ENCODE measurements around the gene FAP.
A peak's percentile ranks its signal among the peaks of the same experiment; 100 is the strongest.

FAP gene

DNA sequence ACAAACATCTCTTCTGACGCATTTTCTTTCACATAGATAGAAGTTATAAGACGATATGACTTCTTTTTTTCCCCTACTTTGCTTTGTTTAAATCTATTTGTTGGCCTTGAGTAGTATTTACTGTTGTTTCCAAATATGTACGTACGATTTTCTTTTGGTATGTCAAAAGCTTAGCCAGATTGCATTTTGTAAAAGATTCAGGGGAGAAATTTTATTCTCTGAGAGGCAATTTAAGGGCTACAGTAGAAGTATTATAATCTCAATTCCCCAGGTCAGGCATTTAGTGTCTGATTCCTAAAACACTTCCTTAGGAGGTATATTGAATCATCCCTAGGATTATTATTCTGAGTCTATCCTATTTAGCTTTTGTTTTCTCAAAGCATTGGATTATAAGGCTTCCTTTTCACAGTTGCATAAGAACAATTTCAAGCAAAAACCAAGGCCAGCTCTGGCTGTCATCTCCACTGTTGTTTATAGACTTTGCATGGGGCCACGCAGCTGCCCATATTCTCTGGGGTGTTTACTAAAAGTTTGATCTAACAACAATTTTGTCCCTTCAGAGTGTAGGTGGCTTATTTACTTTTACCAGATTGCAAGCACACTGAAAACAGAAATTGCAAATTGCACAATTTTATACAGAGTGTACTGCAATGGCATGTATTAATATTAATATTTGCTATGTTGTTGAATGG lies 57.6 kb downstream of the FAP start:
- no peak for DNase-seq

DNA sequence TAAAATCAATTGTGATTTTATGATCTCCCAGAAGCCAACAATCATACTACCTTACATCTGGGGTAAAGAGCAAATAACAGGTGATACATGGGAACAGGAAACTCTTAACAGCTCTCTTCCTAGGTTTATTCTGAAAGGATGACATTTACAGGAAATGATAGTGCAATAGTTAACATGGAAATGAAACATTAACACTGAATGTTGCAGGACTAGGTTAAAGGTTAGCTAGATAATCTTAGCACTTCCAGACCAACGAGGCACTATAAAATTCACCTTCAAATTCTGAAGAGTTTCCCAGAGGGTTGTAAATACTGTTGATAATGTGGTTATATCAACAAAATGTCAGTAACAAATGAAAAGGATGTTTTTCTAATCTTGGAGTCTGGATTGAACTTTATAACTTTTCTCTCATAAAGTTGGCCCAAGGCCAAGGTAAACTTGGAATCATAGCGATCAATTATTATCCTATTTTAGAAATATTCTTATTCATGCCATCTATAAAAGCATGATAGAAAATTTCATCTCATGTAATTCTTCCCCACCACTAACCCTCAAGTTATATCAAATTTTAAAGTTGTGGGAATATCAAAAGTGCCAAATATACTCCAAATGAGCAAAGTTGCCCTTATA lies 58.3 kb downstream of the FAP start:
- DNase-seq: no peak

DNA sequence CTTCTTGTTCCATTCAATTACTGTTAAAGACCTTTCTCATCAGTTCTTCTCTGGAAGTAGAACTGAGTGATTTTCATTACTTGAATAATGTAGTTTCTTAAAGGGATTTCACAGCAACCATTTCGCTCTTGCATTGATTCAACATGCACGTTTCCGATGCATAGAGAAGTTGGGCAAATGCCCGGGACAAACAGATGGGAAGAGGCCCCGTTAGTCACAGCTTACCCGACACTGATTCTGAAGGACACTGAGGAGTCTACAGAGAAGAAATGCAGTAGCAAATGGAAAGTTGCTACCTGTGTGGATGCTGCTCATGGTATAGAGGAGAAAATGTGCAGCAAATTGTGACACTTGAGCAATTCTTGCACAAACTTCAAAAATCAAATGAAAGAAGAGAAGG lies 58.9 kb downstream of the FAP start:
- no peak for DNase-seq

DNA sequence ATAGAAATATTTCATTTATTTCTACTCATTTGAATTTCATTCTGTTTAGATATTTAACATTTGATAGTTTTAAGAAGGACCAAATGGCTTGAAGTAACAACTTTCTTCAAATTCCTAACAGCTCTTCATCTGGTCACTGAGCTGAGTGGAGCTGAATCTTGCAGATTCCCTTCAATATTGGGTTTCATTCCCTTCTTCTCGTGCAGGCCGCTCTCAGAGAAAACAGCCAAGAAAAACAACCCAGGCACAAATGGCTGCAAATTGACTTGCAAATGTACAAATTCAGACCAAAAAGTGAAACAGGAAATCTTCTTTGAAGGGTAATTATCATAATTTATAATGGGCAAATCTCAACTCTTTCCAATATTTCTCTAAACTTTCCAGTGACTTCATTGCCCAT lies 60.9 kb downstream of the FAP start:
- DNase-seq: no peak

DNA sequence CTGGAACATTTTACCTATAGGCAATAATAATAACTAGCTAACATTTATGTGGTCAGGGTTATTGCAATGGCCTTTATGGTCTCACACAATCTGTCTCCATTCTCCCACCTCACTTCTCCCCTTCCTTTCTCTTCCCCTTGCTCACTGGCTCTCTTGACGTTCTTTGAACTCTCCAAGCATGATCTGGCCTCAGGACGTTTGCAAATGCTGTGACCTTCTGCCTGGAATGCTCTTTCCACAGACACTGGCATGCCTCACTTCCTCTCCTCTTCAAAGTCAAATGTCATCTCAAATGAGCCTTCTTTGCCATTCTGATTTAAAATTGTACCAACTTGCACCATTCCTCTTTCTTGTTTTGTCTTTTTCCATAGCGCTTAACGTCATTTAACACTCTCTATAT lies 65.9 kb downstream of the FAP start:
- DNase-seq: no peak

DNA sequence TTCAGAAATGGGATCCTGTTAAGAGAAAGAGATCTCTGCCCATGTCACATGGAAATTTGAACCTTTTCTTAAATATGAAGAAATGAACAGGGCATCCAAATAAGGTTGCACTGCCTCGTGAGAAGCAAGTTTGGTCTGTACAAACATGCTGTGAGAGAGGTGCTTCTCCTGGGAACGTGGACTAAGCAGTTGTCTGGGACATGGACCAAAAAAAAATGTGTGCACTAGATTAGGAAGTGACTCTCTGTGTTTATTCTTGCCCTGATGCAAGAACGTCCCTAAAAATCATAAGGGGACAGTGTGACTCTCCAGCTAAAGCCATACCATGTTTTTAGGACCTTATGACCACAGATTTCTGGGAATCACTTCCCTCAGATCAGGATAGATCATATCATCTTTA lies 67.5 kb downstream of the FAP start:
- no peak for DNase-seq

DNA sequence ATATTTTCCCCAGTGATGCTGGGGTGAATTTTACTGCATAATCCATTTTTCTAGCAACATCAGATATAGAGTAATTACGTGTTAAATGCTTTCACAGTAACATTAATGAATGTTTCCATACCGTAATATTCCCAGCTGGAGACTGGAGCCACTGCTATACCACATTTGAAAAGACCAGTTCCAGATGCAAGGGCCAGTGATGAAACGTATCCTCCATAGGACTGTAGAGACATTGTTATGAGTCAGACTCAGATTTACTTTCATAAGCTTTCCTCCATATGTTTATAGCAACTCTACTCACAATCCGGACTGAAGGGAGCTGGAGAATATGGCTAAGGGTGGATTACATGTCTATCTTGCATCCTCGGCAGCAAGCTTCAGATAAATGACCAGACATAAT lies 68.5 kb downstream of the FAP start:
- no peak for DNase-seq

DNA sequence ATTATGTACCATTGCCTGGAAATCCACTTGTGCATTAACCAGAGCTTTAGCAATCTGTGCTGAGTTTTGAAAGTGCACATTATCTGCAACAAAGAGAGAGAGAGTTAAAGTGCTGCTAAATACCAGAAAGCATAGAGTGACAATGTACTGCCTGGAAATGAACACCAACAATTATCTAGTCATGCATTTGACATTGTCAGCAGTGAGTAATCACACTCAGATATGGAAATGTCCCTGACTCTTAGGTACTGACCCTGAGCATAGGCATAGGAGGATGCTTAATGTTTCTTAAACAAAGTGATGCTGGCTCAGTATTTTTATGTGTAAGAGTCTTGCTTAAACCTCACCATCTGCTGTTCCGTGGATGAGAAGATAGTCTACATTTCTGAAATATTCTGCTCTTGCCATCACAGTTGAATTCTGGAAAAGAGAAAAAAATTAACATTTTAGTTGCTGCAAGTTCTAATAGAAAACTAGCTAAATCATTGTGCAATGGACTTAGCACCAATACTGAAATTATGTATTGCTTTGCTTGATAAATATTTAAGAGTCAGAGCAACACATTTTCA lies 70.4 kb downstream of the FAP start:
- DNase-seq: no peak

DNA sequence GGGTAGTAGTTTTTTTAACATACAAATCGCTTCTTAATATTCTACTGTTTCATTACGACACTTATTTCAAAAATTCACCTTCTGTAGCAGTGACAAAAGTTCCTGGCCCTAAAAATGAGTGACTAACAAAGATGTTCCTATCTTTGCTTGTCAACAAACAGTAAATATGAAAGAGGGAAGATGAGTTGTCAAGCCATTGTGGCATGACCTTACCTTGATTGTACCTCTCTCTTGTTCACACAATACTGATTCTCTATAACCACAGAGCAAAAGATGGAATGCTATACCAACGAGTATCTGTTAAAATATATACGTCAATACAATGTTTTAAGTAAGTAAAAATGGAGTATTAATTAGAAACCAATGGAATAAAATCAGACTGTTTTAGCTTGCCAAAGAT lies 76.5 kb downstream of the FAP start:
- DNase-seq: no peak

DNA sequence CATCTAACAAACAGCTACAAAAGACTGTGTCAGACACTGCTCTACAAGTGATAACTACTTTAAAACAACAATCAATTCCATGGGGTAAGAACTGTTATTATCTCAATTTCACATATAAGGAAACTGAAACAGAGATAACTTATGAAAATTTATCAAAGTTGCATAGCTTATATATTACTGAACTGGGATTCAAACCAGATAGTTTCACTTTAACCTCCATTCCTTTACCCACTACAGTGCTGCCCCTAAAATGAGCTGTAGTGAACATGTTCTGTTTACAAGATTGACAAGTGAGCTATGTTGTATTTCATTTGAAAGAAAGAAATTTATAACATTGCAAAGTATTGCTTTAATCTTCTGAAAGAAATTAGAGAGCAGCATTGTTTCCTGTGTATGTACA lies 77.1 kb downstream of the FAP start:
- no peak for DNase-seq

DNA sequence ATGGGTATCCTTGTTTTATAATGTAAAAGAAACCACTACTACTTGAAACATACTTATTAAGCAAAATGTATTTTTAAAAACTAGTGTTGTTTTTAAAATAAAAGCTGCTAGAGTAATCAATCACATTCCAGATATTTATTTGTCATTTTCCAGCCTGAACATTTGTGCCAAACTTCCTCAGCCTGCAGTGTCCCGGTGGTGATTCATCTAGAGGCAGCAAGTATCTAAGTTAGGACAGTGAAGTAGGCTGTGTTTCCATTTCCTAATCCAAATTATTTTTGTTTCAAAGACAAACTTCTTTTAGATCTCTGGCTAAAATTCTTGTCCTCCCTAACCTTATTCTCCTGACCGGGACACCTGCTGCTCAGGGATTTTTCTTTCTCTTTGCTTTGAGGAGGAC lies 78.4 kb downstream of the FAP start:
- DNase-seq: no peak

DNA sequence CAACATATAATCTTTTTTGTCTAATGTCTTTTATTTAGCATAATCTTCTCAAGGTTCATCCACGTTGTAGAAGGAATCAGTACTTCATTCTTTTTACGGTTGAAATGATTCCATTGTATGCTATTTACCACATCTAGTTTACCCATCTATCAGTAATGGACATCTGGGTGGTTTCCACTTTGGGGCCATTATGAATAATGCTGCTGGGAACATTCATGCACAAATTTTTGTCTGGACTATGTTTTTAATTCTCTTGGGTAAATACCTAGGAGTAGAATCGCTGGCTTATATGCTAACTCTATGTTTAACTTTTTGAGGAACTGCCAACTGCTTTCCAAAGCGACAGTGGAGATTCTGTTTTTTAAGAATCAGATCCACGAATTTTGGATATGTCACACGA lies 83.8 kb downstream of the FAP start:
- no peak for DNase-seq

DNA sequence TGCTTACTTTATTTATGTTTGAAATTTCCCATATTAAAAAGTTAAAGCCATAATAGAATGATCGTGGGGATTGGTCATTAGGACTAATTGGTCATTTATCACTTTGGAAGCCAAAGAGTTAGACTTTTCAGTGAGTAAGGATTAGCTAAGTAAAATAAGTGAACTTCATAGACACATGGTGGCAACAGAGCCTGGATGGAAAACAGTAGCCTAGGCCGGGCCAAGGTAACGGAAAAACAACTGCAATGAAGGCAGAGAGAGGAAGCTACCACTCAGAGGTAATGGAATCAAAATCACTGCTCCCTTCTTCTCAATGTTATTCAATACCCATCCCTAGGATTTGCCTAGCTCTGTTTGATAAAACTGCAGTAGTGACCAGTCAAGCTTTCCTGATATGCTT lies 87.1 kb downstream of the FAP start:
- DNase-seq: no peak

DNA sequence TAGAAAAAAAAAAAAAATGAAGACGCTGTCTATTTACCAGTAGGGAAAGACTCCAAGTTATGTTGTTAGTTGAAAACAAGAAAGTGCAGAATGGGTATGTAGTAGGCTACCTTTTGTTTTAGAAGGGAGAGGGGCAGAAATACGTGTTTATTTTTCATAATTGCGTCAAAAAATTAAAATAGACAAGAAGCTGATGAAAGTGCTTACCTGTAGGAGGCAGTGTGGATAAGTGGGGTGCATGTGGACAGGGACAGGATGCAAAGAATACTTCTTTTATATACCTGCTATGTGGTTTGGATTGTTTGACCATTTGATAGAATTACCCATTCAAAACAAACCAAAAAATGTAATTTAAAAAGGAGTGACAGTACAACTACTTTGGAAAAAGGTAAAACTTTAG lies 88.2 kb downstream of the FAP start:
- DNase-seq: no peak

DNA sequence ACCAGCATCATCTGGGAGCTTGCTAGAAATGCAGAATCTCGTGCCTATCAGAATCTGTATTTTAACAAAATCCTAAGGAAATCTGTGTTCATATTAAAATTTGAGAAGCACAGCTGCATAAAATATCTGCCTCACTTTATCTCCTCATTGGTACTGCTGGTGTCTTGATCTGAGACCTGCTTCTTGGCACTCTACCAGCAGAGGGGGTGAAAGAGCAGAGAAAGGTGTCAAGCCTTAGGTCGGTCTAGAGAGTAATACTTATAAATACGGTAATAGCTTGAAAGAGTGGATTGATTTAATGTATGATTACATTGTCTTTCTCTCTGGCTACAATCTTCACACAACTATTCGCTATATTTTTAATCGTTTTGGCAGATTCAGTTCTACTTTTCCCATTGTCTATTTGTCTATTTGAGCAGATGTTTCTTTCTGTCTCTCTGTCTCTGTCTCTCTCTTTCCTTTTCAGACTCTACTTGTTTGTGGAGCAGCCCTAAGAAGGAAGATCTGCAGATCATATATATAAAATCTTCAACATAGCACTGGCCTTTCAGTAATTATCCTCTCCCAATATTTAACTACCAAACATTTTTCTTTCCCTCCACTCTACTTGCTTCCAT lies 89.5 kb downstream of the FAP start:
- DNase-seq: peak; percentile 54

DNA sequence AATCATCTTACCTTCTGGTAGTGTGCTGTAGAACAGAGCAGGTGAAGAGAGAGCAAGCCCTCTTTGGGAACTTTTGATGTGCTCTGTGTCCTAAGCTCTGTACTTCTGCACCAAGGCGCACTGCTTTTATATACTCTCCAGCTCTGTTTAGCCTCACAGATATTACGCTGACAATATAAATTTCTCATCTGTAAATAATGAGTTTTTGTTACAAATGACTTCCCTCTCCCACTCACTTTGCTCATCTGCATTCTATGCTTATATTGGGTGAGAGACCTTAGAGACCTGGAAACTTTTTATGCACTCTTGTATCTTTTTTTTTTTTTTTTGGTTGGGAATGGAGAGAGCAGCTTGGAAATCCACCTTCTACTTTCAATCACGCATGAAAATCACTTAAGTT lies 91.1 kb downstream of the FAP start, which contains the start of gene GCG:
GCG (minus strand) TSS at position 101 of the 400 bp plus-strand sequence. CDS start 3,069 bp downstream, outside the sequence.
- DNase-seq: no peak

DNA sequence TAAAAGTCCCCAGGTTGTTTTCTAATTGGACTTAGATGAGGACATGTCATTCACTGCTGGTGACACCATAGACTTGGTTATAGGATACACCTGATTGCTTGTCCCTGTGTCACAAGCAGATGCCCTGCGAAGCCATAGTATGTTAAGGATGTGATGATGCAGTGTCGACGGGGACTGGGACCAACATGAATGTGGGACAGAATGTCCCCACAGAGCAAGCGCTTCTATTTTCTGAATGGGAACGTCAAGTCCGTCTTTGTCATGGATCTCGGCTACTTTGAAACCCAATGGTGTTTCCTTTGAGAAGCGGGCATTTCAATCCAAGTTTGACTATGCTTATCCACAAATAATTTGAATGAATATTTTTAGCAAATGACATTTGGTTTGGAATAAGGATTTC lies 93.3 kb downstream of the FAP start:
- DNase-seq: no peak

DNA sequence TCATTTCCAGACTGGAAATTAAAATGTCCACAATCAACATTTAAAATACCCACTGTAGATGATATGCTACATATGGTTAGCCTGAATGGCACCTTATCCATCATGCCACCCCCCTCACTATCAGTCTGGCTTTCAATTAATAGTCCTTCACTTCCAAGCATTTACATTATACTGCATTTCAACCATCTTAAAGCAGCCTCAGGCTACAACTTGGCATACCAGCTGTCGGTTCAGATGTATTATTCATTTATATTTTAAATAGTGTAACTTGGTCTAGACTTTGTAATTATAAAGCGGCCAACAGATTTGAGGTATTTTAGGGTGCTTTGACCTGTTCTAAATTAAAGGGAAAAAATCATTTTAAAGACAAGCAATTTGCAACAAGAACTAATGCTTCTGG lies 93.8 kb downstream of the FAP start:
- no peak for DNase-seq

DNA sequence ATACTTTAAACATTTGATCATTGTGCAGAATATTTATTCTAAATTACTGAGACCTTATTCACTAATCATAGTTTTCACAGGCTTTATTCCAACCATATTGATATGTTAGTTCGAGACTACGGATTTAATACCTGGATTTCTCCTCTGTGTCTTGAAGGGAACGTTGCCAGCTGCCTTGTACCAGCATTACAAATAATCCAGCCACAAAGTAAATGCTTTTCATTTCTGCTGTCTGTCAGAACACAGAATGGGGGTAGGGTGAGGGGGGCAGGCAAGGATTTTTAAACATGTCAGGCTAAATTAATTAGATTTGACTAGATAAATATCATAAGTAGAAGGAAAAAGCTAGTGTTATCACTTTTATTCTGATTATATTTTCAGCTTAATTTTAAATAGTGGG lies 94.3 kb downstream of the FAP start:
- no peak for DNase-seq

DNA sequence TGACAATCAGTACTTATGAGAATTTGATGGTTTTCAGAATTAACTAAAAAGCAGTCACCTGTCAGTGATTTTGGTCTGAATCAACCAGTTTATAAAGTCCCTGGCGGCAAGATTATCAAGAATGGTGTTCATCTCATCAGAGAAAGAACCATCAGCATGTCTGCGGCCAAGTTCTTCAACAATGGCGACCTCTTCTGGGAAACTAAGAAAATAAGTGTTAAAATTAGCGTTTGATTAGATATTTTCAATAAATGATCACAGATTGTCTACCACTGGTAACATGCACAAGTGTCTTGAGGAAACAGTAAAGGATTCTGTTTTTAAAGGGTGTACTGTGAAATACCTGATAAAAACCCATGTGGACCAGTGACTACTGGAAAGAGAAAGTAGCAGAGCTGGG lies 99.3 kb downstream of the FAP start:
- no peak for DNase-seq

DNA sequence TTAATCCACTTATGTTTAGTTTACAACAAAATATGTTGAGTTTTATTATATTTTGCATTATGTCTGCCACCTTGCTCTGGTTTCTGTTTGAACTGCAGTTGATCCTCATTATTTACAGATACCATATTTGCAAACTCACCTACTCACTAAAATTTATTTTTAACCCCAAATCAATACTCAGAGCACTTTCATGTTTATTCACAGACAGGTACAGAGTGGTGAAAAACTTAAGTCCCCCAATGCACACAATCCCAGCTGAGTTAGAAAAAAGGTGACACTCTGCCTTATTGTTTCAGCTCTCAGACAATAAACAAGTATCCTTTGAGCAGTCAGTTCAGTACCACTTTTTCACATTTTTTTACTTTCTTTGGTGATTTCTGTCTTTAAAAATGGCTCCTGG lies 104.9 kb downstream of the FAP start:
- DNase-seq: no peak

DNA sequence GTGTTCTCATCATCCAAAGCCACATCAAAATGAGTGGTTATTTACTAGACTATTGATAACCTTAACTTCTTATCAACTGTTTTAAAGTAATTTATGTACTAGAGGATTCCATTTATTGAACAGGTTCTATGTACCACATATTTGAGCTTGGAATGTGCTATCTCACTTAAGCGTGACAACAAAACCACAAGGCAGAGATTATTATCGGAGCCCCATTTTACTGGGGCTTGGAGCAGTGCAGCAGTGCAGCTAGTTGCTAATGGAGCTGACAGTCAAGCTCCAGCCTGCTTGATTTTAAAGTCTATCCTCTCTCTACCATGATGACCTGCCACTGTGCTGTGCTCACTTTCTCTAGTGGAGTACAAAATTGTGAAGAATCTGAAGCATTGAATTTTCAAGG lies 115.8 kb downstream of the FAP start:
- no peak for DNase-seq

DNA sequence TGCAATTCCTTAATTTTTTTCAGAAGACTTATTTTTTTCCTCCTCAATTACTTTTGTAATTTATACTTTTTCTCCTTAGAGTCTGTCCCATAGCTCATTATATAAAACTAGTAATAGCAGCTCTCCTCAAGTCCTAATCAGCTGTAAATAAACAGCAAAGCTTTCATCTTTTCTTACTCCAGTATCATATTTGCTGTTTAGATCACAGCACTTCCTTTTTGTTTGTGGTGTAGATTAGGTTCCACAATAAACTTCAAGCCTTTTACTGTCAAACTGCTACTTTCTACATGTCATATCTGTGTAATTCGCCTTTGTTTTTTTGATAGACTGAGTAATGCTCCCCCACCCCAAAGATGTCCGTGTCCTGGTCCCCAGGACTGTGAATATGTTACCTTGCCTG lies 116.7 kb downstream of the FAP start:
- no peak for DNase-seq

DNA sequence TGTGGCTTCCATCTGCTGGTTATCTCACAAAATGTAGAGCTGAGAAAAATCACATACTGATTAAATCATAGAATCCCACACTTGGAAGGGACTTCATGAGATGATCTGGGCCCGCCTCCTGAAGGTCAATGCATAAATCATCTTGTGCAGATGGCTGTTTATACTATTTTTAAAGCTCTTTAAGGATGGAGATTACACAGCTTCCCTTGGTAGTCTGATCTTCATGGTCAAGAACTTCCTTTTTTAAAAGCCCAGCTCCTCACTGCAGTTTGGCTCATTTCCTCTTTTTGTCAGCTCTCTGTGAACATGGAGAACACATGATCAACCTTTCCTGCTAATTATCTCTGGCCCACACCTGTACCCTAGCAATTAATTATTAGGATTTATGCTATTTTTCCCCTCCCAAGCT lies 117.1 kb downstream of the FAP start:
- no peak for DNase-seq
